CD8-positive, alpha-beta memory T cell (primary cell): ENCODE results near the gene SCAF1. TPM values are rescaled to one million over a fixed set of nuclear protein-coding genes. Genes with fewer than 3 reads are reported as not detected.

ENCODE experiments used
- CTCF ChIA-PET: fragments of 350-600 bp; sonication (Branson Sonifier 250); formaldehyde crosslinking; loops from one replicate; lab custom pipeline; 2021; ENCODE audit warnings: antibody characterized with exemption; lab: Charles Lee
- POLR2A ChIA-PET: fragments of 350-600 bp; sonication (Branson Sonifier 250); formaldehyde crosslinking; loops from one replicate; lab custom pipeline; 2021; ENCODE audit warnings: antibody characterized with exemption; lab: Charles Lee
- DNase-seq, 5 donors: peaks; one replicate each; pipeline versions ENCODE4 v3.0.0 to v3.0.0-alpha.2; 2020 to 2022; ENCODE audit warnings: mixed read lengths in 1 of 5
- H3K27ac ChIP-seq: one replicate; pipeline ENCODE4 v1.7.0; 2013; ENCODE audit warnings: low read depth, mild to moderate bottlenecking, low read length, moderate library complexity
- H3K27me3 ChIP-seq: 2 replicates; pipeline ENCODE4 v1.7.0; 2013; ENCODE audit warnings: low read length, mild to moderate bottlenecking; ENCODE audit not compliant: insufficient read depth, poor library complexity, severe bottlenecking
- H3K36me3 ChIP-seq: 2 replicates; pipeline ENCODE4 v1.7.0; 2013; ENCODE audit warnings: mild to moderate bottlenecking, low read length, moderate library complexity; ENCODE audit not compliant: insufficient read depth
- H3K4me1 ChIP-seq: 2 replicates; pipeline ENCODE4 v1.7.0; 2013; ENCODE audit warnings: mild to moderate bottlenecking, low read length, moderate library complexity; ENCODE audit not compliant: insufficient read depth
- H3K4me3 ChIP-seq: 2 replicates; pipeline ENCODE4 v1.7.0; 2013; ENCODE audit warnings: mild to moderate bottlenecking, low read length
- H3K9me3 ChIP-seq: 2 replicates; pipeline ENCODE4 v1.7.0; 2013; ENCODE audit warnings: mild to moderate bottlenecking, low read length
- H3K27ac Mint-ChIP-seq, 8 donors: one replicate each; pipeline ENCODE4 v1.8.0; 2020 to 2021; ENCODE audit warnings: mixed read lengths in 8 of 8, mild to moderate bottlenecking in 6 of 8, inconsistent platforms in 3 of 8, moderate library complexity in 3 of 8
- H3K27me3 Mint-ChIP-seq, 2 donors: one replicate each; pipeline ENCODE4 v1.8.0; 2020 to 2021; ENCODE audit warnings: mixed read lengths in 2 of 2, mild to moderate bottlenecking in 1 of 2, moderate library complexity in 1 of 2
- H3K36me3 Mint-ChIP-seq, 3 donors: one replicate each; pipeline ENCODE4 v1.8.0; 2020 to 2021; ENCODE audit warnings: mixed read lengths in 3 of 3, inconsistent platforms in 1 of 3, mild to moderate bottlenecking in 1 of 3
- H3K4me1 Mint-ChIP-seq, 3 donors: one replicate each; pipeline ENCODE4 v1.8.0; 2020 to 2021; ENCODE audit warnings: mixed read lengths in 3 of 3, inconsistent platforms in 1 of 3, mild to moderate bottlenecking in 1 of 3
- H3K4me3 Mint-ChIP-seq, 7 donors: one replicate each; pipeline ENCODE4 v1.8.0; 2020 to 2021; ENCODE audit warnings: mixed read lengths in 7 of 7, mild to moderate bottlenecking in 6 of 7, moderate library complexity in 4 of 7, inconsistent platforms in 2 of 7
- H3K9me3 Mint-ChIP-seq, 5 donors: one replicate each; pipeline ENCODE4 v1.8.0; 2020 to 2022; ENCODE audit warnings: mixed read lengths in 5 of 5, mild to moderate bottlenecking in 3 of 5, moderate library complexity in 2 of 5, inconsistent platforms in 1 of 5
- polyA plus RNA-seq: library from polyadenylated mRNA; unstranded; fragments of 300-500 nt; fragmentation: Illumina TruSeq; gene quantifications from one replicate; pipeline ENCODE4 v1.2.3, GENCODE V29; 2021
- total RNA-seq, 2 experiments: library from RNA; stranded (reverse); gene quantifications; one replicate each; pipeline ENCODE4 v1.2.3, GENCODE V29; 2021

SCAF1 gene
- total and polyA plus RNA-seq, 3 experiments from 2014 or later, result 3.2 to 79.7 (median 79.2) TPM

GRCh38 chr19:49684251-49684982 is 42.4 kb downstream of the SCAF1 start:
- ChIA-PET POLR2A (interaction anchor here (0.7 kb wide), 1 partner anchor 129 kb away, joined by 3 read pairs; no protein-coding TSS in a partner anchor), CTCF (interaction anchor here (0.8 kb wide), 1 partner anchor 11 kb away, joined by 3 read pairs; no protein-coding TSS in a partner anchor)
- no peaks in the 10 kb centered on the region for H3K9me3 Mint-ChIP-seq
- H3K4me1 ChIP-seq, result peaks cover 16% of the 10 kb centered on the region
- no peak overlapping the region for H3K4me3 Mint-ChIP-seq
- no peaks in the 10 kb centered on the region for H3K9me3 ChIP-seq
- H3K27me3 Mint-ChIP-seq, result no peaks in the 10 kb centered on the region
- H3K4me1 Mint-ChIP-seq, result peaks cover 10 to 23% (median 12%) of the 10 kb centered on the region in 3 donors
- no peak overlapping the region for H3K4me3 ChIP-seq
- no peaks in the 10 kb centered on the region for H3K27me3 ChIP-seq
- no peak for DNase-seq
- H3K36me3 Mint-ChIP-seq, result peaks cover 4 to 66% (median 9%) of the 10 kb centered on the region in 3 donors
- no peak overlapping the region for H3K27ac ChIP-seq
- H3K36me3 ChIP-seq, result peaks cover 15% of the 10 kb centered on the region
- H3K27ac Mint-ChIP-seq, result no peak overlapping the region

GRCh38 chr19:49684983-49685553 is 43.1 kb downstream of the SCAF1 start:
- Histone ChIP-seq H3K4me1 (peaks cover 12% of the 10 kb centered on the region), H3K27me3 (no peaks in the 10 kb centered on the region), H3K9me3 (no peaks in the 10 kb centered on the region), H3K4me3 (no peak overlapping the region), H3K27ac (no peak overlapping the region), H3K36me3 (peaks cover 15% of the 10 kb centered on the region)
- CTCF ChIA-PET, result interaction anchor here (0.8 kb wide), 1 partner anchor 11 kb away, joined by 3 read pairs; no protein-coding TSS in a partner anchor
- H3K27ac Mint-ChIP-seq, result peak overlapping the region in 1 of 8 donors; percentile 54
- peaks cover 2 to 3% of the 10 kb centered on the region in 2 donors for H3K27me3 Mint-ChIP-seq
- H3K9me3 Mint-ChIP-seq, result no peaks in the 10 kb centered on the region
- no peak overlapping the region for H3K4me3 Mint-ChIP-seq
- DNase-seq, result no peak
- H3K36me3 Mint-ChIP-seq, result peaks cover 4 to 66% (median 9%) of the 10 kb centered on the region in 3 donors
- H3K4me1 Mint-ChIP-seq, result peaks cover 6 to 22% (median 7%) of the 10 kb centered on the region in 3 donors
- POLR2A ChIA-PET, result interaction anchor here (0.5 to 0.7 kb wide), 3 partner anchors 94 to 293 kb away, joined by 3 to 7 read pairs (median 3); no protein-coding TSS in a partner anchor

- no peak for DNase-seq
- Histone ChIP-seq H3K27ac (no peak overlapping the region), H3K9me3 (no peaks in the 10 kb centered on the region), H3K27me3 (no peaks in the 10 kb centered on the region), H3K36me3 (peaks cover 15% of the 10 kb centered on the region), H3K4me3 (no peak overlapping the region), H3K4me1 (peaks cover 13% of the 10 kb centered on the region)
- Mint-ChIP-seq H3K27ac (no peak overlapping the region), H3K27me3 (peaks cover 8 to 11% of the 10 kb centered on the region in 2 donors), H3K36me3 (peaks cover 5 to 65% (median 8%) of the 10 kb centered on the region in 3 donors), H3K9me3 (no peaks in the 10 kb centered on the region), H3K4me3 (no peak overlapping the region), H3K4me1 (peaks cover 9 to 22% (median 10%) of the 10 kb centered on the region in 3 donors)
- POLR2A ChIA-PET, result interaction anchor here (0.5 to 0.6 kb wide), 2 partner anchors 95 to 294 kb away, joined by 3 to 7 read pairs; no protein-coding TSS in a partner anchor
- CTCF ChIA-PET, result no interaction called here
Observed at GRCh38 chr19:49685845-49686332, 43.9 kb downstream of the SCAF1 start.

GRCh38 chr19:49686503-49687088 is 44.6 kb downstream of the SCAF1 start:
- peaks cover 3 to 60% (median 8%) of the 10 kb centered on the region in 3 donors for H3K36me3 Mint-ChIP-seq
- no peak overlapping the region for H3K27ac ChIP-seq
- H3K4me1 ChIP-seq, result peaks cover 17% of the 10 kb centered on the region
- H3K4me3 ChIP-seq, result no peak overlapping the region
- DNase-seq, result no peak
- no peak overlapping the region for H3K27ac Mint-ChIP-seq
- H3K27me3 ChIP-seq, result no peaks in the 10 kb centered on the region
- no peaks in the 10 kb centered on the region for H3K9me3 ChIP-seq
- peaks cover 15% of the 10 kb centered on the region for H3K36me3 ChIP-seq
- H3K9me3 Mint-ChIP-seq, result no peaks in the 10 kb centered on the region
- ChIA-PET CTCF (interaction anchor here (1.0 to 1.6 kb wide), 2 partner anchors 8 to 116 kb away, joined by 3 to 5 read pairs; no protein-coding TSS in a partner anchor), POLR2A (no interaction called here)
- peaks cover 13 to 26% (median 14%) of the 10 kb centered on the region in 3 donors for H3K4me1 Mint-ChIP-seq
- H3K27me3 Mint-ChIP-seq, result peaks cover 13 to 15% of the 10 kb centered on the region in 2 donors
- H3K4me3 Mint-ChIP-seq, result no peak overlapping the region

GRCh38 chr19:49687150-49687549 is 45.1 kb downstream of the SCAF1 start:
- Mint-ChIP-seq H3K27me3 (peaks cover 13 to 16% of the 10 kb centered on the region in 2 donors), H3K4me1 (peaks cover 13 to 27% (median 14%) of the 10 kb centered on the region in 3 donors), H3K9me3 (no peaks in the 10 kb centered on the region), H3K27ac (no peak overlapping the region), H3K4me3 (no peak overlapping the region), H3K36me3 (peaks cover 3 to 55% (median 8%) of the 10 kb centered on the region in 3 donors)
- DNase-seq, result no peak
- Histone ChIP-seq H3K27ac (no peak overlapping the region), H3K9me3 (no peaks in the 10 kb centered on the region), H3K36me3 (peaks cover 11% of the 10 kb centered on the region), H3K4me1 (peaks cover 17% of the 10 kb centered on the region), H3K27me3 (no peaks in the 10 kb centered on the region), H3K4me3 (no peak overlapping the region)
- CTCF ChIA-PET, result interaction anchor here (1.0 to 1.6 kb wide), 2 partner anchors 8 to 117 kb away, joined by 3 to 5 read pairs; no protein-coding TSS in a partner anchor
- POLR2A ChIA-PET, result interaction anchor here (0.5 kb wide), 1 partner anchor 96 kb away, joined by 4 read pairs; no protein-coding TSS in a partner anchor

- POLR2A ChIA-PET, result interaction anchor here (0.5 kb wide), 1 partner anchor 97 kb away, joined by 4 read pairs; no protein-coding TSS in a partner anchor
- no peaks in the 10 kb centered on the region for H3K27me3 ChIP-seq
Observed at GRCh38 chr19:49687566-49688316, 45.7 kb downstream of the SCAF1 start.

GRCh38 chr19:49688531-49689132 is 46.6 kb downstream of the SCAF1 start:
- no peak overlapping the region for H3K27ac ChIP-seq
- H3K4me3 ChIP-seq, result no peak overlapping the region
- H3K9me3 ChIP-seq, result no peaks in the 10 kb centered on the region
- no peaks in the 10 kb centered on the region for H3K27me3 ChIP-seq
- H3K27me3 Mint-ChIP-seq, result peaks cover 17 to 19% of the 10 kb centered on the region in 2 donors
- DNase-seq, result no peak
- peaks cover 14 to 31% (median 14%) of the 10 kb centered on the region in 3 donors for H3K4me1 Mint-ChIP-seq
- H3K36me3 Mint-ChIP-seq, result peaks cover 3 to 43% (median 5%) of the 10 kb centered on the region in 3 donors
- H3K4me3 Mint-ChIP-seq, result no peak overlapping the region
- no peaks in the 10 kb centered on the region for H3K9me3 Mint-ChIP-seq
- peaks cover 7% of the 10 kb centered on the region for H3K36me3 ChIP-seq
- peaks cover 17% of the 10 kb centered on the region for H3K4me1 ChIP-seq
- no peak overlapping the region for H3K27ac Mint-ChIP-seq
- POLR2A ChIA-PET, result no interaction called here
- CTCF ChIA-PET, result no interaction called here

More at GRCh38 chr19:49687566-49688316, 45.7 kb downstream of the SCAF1 start:
- Mint-ChIP-seq H3K27me3 (peaks cover 13 to 19% of the 10 kb centered on the region in 2 donors), H3K9me3 (no peaks in the 10 kb centered on the region), H3K4me1 (peaks cover 14 to 31% (median 14%) of the 10 kb centered on the region in 3 donors), H3K36me3 (peaks cover 3 to 50% (median 5%) of the 10 kb centered on the region in 3 donors), H3K27ac (no peak overlapping the region), H3K4me3 (peak overlapping the region in 1 of 7 donors; percentile 59)
- Histone ChIP-seq H3K4me3 (no peak overlapping the region), H3K27ac (no peak overlapping the region), H3K4me1 (peaks cover 17% of the 10 kb centered on the region), H3K9me3 (no peaks in the 10 kb centered on the region), H3K36me3 (peaks cover 7% of the 10 kb centered on the region)
- CTCF ChIA-PET, result interaction anchor here (1.0 to 1.6 kb wide), 2 partner anchors 9 to 117 kb away, joined by 3 to 5 read pairs; no protein-coding TSS in a partner anchor
- no peak for DNase-seq
